Ascending aorta (tissue), 2 donors: ENCODE data around the gene RAB17. TPM values are rescaled to one million over a fixed set of nuclear protein-coding genes. Genes with fewer than 3 reads are reported as not detected.

Source experiments
- DNase-seq, 2 donors: peaks; one replicate each; pipeline ENCODE4 v3.0.0-alpha.2; 2019; ENCODE audit warnings: low spot score in 2 of 2
- H3K27ac ChIP-seq, 2 donors: fragments of 200-600 bp; sonication (generic); one replicate each; pipeline ENCODE4 v1.5.1; 2016 to 2017; ENCODE audit warnings: mild to moderate bottlenecking in 1 of 2
- H3K27me3 ChIP-seq: fragments of 200-600 bp; sonication (generic); one replicate; pipeline ENCODE4 v1.5.1; 2017
- H3K36me3 ChIP-seq, 2 donors: fragments of 200-600 bp; sonication (generic); one replicate each; pipeline ENCODE4 v1.5.1; 2016
- H3K4me1 ChIP-seq, 2 donors: fragments of 200-600 bp; sonication (generic); one replicate each; pipeline ENCODE4 v1.5.1; 2016 to 2017; ENCODE audit warnings: mild to moderate bottlenecking in 1 of 2
- H3K4me3 ChIP-seq, 2 donors: fragments of 200-600 bp; sonication (generic); one replicate each; pipeline ENCODE4 v1.5.1; 2016 to 2017; ENCODE audit warnings: mild to moderate bottlenecking in 1 of 2
- H3K9me3 ChIP-seq, 2 donors: fragments of 200-600 bp; sonication (generic); one replicate each; pipeline ENCODE4 v1.5.1; 2016
- CTCF ChIP-seq, 3 experiments: fragments of 200-600 bp in 2 of 3; fragments of 450-650 bp in 1 of 3; sonication (generic) in 2 of 3; IDR thresholded peaks; one replicate each; pipeline ENCODE4 v1.5.1; 2016 to 2019; ENCODE audit warnings: antibody characterized with exemption in 3 of 3, mild to moderate bottlenecking in 1 of 3, moderate library complexity in 1 of 3
- intact Hi-C: fragments of 100-400 bp; cut with DNase I; formaldehyde crosslinking; loops from one replicate; pipeline ENCODE4 v1.15.1; 2023
- total RNA-seq: library from RNA; depleted of rRNA; stranded (reverse); fragments of >200 nt; gene quantifications from one replicate; pipeline ENCODE4 v1.1.0, GENCODE V29; 2016

RAB17 gene
- total RNA-seq, 1 donor from 2014 or later, result 0.32 TPM

DNA sequence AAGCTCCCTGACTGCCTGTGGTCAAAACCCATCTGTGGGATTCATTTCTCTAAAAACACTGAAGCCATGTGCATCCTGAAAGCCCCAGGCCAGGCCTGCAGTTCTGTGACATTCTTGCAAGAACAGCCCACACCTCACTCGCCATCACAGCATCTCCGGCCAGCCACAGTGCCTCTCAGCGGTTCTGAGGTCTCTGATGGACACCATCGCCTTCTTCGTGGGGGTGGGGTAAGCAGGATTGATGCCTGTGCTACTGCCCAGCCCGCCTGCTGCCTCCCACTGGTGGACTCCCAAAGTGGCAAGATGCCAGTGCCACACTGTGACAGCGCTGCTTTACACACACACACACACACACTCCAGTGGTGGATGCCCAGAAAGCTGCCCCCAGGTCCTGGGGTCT, 29.3 kb downstream of the RAB17 start:
- TF ChIP-seq CTCF (IDR thresholded peaks at IDR 0.05), result no peak
- DNase-seq, result no peak
- Histone ChIP-seq H3K27me3 (no peaks in the 10 kb centered on the region), H3K27ac (no peak overlapping the region), H3K9me3 (no peaks in the 10 kb centered on the region), H3K4me1 (no peaks in the 10 kb centered on the region), H3K36me3 (no peaks in the 10 kb centered on the region), H3K4me3 (no peak overlapping the region)
- intact Hi-C loops, result no loop called here

DNA sequence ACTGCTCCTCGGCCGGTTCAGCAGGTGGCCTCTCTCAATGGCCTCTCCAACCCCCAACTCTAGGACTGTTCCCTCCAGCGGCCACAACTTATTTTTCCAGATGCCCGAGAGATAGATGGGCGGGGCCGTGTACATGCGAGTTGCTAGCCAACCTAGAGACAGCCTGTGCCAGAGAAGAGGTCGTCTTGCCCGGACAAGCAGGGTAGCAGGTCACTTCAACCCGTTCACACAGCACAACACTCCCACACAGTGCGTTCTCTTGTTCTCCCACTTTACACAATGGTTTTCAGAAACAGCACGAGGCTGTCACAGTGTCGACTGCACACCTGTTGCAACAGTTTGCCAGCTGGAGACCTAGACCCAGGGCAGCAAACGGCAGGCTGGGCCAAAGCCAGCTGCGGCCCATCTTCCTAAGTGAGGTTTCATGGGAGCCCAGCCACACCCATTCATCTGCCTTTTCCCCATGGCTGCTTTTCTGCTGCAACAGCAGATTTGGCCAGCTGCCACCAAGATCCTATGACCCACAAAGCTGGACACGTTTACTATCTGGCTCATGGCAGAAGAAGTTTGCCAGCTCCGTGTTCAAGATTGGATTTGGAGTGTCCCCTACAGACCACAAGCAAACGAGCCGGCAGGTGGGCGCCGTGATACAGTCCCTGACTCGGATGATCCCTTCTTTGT, 31.4 kb downstream of the RAB17 start:
- Histone ChIP-seq H3K9me3 (peaks cover 3 to 13% of the 10 kb centered on the region in 2 donors), H3K4me3 (no peak overlapping the region), H3K27me3 (no peaks in the 10 kb centered on the region), H3K4me1 (no peaks in the 10 kb centered on the region), H3K27ac (no peak overlapping the region), H3K36me3 (no peaks in the 10 kb centered on the region)
- intact Hi-C loops, result no loop called here
- TF ChIP-seq CTCF (IDR thresholded peaks at IDR 0.05), result no peak
- peak in 1 of 2 donors; percentile 84 for DNase-seq

DNA sequence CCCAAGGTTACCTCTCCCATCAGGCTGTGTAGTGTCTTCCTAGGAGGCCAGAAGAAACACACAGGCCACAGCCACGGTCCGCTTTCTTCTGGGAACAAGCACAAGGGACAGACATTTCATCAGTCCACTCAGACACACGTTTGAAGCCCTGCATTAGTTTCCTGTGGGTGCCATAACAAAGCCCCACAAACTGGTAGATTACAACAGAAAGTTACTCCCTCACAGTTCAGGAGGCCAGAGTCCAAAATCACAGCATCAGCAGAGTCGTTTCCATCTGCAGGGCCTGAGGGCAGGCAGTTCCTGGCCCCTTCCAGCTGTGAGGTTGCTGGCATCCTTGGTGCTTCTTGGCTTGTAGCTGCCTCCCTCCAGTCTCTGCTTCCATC, 32.9 kb downstream of the RAB17 start:
- Histone ChIP-seq H3K27me3 (no peaks in the 10 kb centered on the region), H3K27ac (no peak overlapping the region), H3K4me3 (no peak overlapping the region), H3K4me1 (no peaks in the 10 kb centered on the region), H3K36me3 (no peaks in the 10 kb centered on the region), H3K9me3 (peaks cover 3 to 13% of the 10 kb centered on the region in 2 donors)
- no peak for DNase-seq
- intact Hi-C loops, result no loop called here
- TF ChIP-seq CTCF (IDR thresholded peaks at IDR 0.05), result no peak

DNA sequence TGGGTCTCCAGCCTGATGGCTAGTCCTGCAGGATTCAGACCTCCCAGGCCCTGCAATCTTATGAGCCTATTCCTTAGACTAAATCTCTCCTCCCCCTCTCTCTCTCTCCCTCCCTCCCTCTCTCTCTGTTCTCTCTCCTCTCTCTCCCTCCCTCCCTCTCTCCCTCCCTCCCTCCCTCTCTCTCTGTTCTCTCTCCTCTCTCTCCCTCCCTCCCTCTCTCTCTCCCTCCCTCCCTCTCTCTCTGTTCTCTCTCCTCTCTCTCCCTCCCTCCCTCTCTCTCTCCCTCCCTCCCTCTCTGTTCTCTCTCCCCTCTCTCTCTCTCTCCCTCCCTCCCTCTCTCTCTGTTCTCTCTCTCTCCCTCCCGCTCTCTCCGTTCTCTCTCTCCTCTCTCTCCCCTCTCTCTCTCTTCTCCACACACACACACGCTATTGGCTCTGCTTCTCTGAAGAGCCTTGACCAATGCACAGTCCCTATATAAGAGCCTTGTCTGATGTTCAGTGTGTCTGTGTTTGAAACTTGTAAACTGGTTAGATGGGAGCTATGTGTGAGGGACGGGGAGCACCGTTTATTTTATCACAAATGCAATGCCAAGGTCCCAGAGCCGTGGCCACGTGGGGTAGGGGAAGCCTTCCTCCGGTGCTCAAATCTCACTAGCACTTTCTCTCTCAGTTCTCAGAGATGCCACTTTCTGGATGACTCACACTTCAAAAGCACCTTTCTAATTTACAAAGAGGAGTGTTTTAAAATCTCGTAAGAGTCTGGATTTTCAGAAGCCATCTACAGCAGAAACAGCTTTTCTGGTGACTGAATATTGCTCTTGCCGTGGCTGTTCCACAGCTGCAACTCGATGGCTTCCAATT, 33.5 kb downstream of the RAB17 start:
- H3K36me3 ChIP-seq, result no peaks in the 10 kb centered on the region
- no peaks in the 10 kb centered on the region for H3K4me1 ChIP-seq
- H3K27me3 ChIP-seq, result no peaks in the 10 kb centered on the region
- DNase-seq, result no peak
- peaks cover 3 to 13% of the 10 kb centered on the region in 2 donors for H3K9me3 ChIP-seq
- H3K27ac ChIP-seq, result no peak overlapping the region
- no peak overlapping the region for H3K4me3 ChIP-seq
- intact Hi-C loops, result no loop called here
- no peak for TF ChIP-seq CTCF (IDR thresholded peaks at IDR 0.05)

GRCh38 chr2:237555560-237555959, 35.0 kb downstream of the RAB17 start:
- Histone ChIP-seq H3K9me3 (peaks cover 3 to 13% of the 10 kb centered on the region in 2 donors), H3K4me3 (no peak overlapping the region), H3K36me3 (no peaks in the 10 kb centered on the region), H3K27me3 (no peaks in the 10 kb centered on the region), H3K27ac (no peak overlapping the region), H3K4me1 (no peaks in the 10 kb centered on the region)
- intact Hi-C loops, result no loop called here
- DNase-seq, result no peak
- no peak for TF ChIP-seq CTCF (IDR thresholded peaks at IDR 0.05)
